AG08396 (cell line): ENCODE data around the gene PHF21B.
"Not testable (repeated sequence)": the region's sequence is repeated elsewhere in the genome, so short reads cannot be mapped to it uniquely, and the experiment has no call there.

Source experiments
- DNase-seq: peaks from one replicate; pipeline ENCODE4 v3.0.0; 2012; ENCODE audit warnings: low spot score, mixed read lengths

The PHF21B gene

DNA sequence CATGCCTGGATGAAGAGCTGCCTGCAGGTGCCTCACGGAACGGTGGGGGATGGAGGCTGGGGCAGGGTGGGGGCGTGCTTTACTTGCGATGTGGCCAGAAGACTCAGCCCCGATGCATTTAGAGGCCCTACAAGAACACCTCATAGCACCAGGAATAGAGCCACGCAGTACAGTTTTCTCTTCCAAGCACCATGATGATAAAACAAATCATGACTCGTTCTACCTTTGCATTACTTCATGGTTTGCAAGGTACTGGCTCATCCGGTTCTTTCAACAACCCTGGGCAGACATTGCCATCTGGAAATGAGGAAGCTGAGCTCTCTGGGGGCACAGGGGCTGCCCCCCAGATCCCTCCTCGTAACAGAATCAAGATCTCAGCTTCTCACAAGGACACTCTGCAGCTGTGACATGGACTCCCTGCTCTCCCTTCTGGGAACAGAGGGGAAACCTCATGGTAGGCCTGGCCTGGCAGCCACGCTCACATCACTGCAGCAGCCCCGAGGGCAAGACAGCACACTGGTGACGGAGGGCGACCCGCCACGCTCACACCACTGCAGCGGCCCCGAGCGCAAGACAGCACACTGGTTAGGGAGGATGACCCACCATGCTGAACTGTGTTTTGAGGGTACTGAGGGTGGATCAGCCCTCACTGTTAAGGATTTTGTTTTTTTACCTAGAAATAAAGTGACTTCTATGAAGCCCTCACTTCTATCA, 46.9 kb downstream of the PHF21B start:
- DNase-seq = no peak

DNA sequence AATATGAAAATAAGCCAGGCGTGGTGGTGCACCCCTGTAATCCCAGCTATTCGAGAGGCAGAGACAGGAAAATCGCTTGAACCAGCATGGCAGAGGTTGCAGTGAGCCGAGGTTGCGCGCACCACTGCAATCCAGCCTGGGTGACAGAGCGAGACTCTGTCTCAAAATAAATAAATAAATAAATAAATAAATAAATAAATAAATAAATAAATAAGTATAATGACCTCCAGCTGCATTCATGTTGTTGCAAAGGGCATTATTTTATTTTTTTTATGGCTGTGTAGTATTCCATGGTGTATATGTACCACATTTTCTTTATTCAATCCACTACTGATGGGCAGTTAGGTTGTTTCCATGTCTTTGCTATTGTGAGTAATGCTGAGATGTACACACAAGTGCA, 48.1 kb downstream of the PHF21B start:
- DNase-seq = not testable (repeated sequence)

DNA sequence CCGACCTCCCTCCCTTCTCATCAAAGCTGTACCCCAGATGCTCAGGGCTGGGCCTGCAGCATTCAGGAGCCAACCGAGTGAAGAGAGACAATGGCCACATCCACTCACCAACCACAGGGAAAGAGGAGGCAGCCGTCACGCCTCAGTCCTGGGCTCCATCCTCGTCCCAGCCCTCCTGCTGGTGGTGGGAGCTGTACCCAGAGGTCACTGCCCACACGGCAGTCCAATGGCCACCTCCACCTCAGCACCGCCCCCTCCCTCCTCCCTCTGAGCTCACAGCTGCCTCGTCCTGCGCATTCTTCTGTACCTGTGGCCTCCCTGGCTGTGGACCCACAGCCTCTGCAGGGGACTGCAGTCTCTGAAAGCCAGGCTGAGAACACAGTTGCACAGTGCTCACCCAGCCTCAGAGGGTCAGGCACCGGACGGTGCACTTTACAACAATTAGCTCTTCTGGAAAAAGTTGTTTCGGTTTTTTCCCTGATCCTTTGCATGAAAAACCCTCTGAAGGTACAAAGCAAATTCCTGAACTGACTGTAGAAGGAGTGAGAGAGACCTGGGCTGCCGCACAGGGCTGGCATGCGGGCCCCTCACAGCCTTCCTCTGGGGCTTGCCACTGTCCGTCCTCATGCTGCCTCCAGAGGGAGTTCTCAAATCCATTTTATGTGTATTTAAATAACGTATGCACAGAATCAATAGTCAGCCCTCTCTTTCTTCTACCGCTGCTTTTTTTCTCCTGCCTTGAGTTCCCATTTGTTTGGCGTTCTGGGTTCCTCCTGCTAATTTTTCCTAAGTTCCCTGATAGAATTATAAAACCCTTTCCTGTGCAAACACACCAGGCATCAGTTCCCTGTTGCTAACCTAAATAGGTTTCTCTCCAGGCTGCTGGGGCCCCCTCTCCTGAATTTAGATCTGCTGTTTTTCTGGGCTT, 52.7 kb downstream of the PHF21B start:
- DNase-seq = no peak

DNA sequence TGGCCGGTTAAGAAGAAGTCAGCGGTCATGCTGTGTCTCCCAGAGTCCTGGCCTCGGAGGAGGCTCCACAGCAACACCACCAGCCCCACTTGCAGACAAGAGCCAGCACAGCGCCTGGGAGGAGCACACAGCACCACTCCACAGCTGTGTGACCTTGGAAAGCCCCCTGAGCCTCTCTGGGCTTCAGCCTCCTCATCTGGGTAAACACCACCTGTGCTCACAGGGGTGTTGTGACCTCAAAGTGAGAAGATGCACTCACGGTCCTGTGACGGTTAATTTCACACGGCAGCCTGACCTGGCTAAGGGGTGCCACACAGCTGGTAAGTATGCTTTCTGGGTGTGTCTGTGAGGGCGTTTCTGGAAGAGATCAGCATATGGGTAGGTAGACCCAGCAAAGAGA, 54.7 kb downstream of the PHF21B start:
- no peak for DNase-seq

DNA sequence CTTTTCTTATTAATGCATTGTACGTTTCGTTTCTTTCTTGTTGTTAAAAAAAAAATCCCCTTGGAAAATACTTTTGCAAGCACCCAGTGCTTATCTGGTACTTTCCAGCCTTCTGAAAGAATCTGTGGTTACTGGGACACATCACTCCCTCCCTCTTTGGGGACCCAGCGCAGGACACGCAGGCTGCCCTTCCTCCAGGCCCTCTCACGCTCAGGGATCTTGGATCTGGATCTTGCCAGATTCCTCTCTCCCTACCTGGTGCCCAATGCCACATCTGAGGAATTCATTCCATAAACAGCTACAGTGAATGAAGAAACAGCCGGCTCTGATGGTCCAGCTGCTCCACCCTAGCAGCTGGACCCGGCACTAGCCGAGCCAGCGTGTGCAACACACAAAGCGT, 55.7 kb downstream of the PHF21B start:
- no peak for DNase-seq

DNA sequence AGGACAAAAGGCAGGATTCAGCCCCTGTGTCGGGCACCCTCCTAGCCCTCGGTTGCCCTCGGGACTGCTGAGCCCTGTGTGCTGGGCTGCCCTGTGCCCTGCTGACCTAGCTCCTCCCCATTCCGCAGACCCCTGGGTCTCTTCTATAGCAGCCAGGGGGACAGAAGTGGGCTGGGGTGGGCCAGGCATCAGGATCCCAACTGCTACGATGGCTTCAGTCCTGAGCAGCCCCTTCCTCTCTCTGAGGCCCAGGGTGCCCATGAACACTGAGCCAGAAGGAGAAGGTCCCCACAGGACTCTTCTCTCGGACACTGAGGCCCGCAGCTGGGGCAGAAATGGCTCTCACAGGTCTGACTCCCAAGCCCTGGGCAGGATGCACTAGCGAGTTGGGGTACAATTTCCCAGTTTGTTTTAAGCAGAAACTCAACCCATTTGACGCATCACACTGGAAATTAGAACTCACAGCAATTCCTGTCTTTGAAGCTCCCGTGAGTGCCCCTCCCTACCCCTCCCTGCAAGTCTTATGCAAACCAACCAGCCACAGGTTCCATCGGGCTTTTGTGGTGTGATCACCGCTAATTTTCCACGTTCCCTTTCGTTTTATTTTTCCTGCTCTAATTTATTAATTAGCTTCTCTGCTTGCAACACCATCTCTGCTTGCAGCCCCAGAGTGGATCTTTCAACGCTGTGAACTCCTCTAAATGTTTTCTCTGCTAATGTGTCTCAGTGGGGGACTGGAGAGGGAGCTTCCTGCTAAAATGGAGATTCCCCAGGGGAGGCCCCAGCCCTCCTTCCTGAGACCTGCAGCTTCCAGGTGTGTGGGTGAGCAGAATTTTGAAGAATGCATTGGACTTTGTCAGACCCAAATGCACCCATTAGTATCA, 56.7 kb downstream of the PHF21B start:
- DNase-seq = no peak

DNA sequence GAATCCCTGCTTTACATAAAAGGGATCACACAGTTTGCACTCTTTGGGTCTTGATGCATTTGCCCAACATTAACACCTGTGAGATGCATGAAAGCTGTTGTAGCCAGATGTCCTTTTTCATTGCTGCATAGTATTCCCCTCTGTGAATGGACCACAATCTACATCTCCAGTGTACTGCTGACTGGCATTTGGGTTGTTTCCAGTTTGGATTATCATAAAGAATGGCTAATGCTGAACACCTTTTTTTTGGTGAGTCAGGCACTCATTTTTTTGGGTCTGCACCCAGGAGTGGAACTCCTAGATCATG, 58.3 kb downstream of the PHF21B start:
- no peak for DNase-seq

DNA sequence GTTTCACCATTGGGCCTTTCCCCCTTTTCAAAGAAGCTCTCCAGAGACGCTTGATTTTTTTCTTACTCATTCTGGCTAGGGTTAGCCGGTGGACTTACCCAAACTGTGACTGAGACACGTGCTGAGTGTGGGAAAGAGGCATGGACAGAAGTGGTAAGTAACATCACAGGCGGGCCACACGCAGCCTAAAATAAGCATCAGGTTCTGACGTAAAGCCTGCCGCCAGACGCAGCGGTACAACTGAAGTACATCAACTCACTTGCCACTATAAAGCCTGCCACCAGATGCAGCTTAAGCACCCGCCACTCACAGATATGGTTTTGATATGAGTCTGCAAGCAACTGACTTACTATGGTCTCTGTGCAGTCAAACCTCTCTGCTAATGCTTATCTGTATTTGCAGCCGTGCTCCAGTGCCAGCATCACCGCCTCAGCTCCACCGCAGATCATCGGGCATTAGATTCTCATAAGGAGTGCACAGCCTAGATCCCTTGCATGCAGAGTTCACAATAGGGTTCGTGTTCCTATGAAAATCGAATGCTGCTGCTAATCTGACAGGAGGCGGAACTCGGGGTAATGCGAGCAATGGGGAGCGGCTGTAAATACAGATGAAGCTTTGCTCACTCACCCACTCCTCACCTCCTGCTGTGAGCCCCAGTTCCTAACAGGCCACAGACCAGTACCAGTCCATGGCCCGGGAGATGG, 58.8 kb downstream of the PHF21B start:
- no peak for DNase-seq

DNA sequence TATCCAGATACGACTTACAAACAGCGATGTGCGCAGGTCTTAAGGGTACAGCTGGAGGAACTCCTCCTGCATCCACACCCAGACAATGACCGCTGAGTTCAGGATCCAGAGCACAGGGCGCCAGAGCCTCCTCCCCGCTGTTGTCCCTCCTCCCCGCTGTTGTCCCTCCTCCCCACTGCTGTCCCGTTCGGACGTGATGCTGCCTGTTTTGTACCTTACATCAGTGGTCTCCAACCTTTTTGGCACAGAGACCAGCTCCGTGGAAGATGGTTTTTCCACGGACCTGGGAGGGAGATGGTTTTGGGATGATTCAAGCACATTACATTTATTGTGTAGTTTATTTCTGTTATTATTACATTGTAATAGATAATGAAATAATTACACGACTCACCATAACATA, 62.0 kb downstream of the PHF21B start:
- no peak for DNase-seq

DNA sequence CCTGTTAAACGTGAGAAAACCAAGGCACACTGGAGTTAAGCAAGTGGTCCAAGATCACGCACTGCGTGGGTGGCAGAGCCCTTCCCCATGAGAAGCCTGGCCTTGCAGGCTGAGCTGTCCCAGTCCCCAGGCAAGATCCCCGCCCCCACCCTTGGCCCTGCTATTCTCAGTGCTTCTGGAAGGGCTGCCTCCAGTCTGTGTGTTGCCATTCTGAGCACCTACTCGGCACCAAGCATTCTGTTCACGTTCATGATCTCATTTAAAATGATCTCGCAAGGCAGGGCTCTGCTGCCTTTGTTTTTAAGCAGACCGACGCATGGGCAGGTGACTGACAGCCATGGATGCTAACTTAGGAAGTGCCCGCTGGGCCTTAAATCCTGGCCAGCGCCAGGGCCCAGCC, 62.8 kb downstream of the PHF21B start:
- no peak for DNase-seq

DNA sequence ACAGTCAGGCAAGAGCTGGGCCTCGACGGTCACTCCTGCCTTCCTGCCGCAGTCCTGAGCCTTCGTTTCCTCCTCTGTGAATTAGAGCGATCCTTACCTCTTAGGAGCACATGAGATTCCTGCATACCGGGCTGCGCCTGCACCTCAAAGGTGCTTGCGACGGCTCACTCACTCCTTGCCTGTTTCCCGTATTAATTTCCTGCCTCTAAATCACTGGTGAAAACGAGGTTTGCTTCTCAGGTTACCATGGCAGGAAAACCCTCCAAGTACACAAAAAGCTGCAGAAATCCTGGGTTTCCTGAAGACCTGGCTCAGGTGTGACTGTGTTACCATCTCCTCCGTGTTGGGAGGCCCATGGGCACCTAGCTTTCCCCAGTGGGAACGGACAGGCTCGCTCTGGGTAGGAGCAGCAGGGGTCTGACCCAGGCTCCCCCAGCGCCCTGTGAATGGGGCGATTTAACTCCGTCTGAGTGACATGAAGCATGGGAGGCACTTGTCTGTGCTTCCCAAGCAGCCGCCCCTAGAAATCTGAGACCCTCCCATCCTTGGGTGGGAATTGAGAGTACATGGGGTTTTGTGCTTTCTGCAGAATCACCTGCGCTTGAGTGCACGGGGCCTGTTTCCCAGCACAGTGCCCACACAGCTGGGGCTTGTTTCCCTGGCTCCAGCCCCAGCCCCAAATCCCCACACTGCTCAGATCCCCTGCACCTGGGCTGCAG, 64.8 kb downstream of the PHF21B start:
- DNase-seq = no peak

DNA sequence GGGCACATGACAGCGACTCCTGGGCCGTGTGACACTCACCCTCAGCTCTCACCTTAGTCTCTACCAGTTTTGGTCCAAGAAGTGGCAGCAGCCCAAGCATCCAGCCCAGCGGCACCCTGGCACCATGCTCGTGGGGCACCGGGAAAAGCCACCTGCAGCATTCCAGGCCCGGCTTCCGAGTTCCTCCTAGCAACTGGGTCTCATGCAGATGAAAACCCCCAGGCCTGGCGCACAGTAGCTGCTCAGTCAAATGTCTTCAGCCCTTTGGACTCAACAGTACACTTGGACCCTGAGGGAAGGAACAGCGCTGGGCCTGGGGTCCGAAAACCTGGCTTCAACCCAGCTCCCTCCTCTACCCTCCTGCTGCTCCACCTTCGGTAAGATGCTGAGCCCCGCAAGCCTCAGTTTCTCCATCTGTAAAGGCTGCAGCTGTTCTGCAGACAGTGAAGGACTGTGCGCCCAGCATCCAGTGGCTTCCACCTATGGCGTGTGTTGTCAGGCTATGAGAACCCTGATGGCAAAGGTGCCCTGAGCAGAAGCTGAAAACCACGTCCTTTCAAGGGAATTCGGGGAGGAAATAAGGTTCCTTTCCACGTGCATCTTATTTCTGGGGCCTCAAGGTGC, 66.0 kb downstream of the PHF21B start:
- DNase-seq = no peak

DNA sequence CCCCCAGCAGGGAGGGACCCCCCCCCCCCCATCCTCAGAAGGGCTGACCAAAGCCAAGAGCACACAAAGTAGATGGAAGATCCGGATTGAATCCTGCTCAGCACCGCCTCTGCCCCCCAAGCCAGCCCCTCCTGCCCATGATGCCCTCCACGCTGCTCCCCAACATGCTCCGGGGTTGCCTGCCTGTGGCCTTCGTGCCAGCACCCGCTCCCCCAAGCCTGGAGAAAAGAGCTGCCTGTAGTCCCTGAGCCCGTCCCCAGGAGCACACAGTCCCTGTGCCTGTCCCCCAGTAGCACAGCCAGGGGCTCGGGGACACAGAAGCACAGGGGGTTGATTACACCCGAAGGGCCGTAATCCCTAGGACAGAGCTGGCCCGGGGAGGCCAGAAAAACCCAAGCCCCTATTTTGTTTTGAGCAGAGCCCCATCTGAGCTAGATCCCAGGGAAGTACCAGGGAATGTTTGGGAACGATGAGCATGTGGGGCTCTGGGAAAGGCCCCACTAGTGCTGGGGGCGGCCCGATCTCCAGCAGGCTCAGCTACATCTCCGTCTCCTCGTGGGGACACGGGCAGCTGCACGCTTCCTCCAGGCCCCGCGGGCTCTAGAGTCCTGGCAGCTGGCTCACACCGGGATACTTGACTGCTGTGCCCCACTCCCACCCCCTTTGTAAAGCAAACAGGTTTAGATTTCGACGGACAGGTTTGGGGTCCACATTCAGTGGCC, 66.7 kb downstream of the PHF21B start:
- DNase-seq = no peak

DNA sequence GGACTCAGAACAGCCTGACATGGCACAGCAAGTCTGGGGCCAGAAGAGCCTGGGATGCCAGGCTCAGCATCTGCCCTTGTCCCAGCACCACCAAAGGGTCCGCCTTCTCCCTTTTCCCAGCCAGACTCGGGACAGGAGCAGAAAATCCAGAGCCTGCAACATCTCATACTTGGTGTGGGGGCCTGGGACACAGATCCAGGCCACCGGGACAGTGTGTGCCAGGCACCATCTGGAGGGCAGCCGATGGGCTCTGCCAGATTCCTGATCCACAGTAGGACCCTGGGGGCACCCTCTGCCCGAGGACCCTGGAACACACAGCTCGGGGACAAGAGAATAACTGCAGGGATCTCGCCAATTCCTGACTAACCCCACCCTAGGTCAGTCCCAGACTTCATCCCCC, 67.7 kb downstream of the PHF21B start:
- DNase-seq = no peak

DNA sequence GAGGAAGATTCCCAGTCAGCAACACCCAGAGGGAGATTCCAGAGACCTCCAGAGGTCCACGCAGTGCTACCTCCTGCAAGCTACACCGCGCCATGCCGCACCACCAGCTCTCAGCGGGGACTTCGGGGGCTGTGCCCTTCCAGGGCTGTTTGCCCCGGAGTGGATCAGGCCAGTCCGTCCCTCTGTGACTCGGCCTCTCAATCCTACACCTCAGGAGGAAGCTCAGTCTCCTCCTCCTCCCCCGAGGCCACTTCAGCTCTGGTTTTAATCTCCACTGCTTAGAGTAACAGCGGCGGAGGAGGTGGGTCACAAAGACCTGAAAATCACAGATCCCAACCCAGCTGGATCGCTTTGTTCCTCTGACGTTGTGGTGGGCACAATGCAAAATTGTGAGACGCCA, 68.6 kb downstream of the PHF21B start:
- no peak for DNase-seq

DNA sequence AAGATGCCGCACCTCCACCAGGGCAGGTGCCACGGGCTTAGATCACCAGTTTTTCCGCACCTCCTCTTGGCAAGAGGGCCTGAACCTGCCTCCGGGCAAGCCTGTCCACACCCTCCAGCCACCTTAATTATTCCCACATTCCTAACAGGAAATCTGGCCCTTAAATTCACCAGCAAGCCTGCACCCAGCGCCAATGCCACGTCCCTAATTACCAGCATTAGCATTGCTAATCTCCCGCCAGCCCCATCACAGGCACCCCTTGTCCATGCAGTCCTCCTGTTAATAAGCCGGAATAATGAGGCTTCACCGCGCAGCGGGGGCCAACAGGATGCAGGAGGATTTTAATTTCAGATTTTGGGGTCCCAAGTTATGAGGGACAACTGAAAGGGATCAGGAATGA, 69.7 kb downstream of the PHF21B start:
- no peak for DNase-seq

DNA sequence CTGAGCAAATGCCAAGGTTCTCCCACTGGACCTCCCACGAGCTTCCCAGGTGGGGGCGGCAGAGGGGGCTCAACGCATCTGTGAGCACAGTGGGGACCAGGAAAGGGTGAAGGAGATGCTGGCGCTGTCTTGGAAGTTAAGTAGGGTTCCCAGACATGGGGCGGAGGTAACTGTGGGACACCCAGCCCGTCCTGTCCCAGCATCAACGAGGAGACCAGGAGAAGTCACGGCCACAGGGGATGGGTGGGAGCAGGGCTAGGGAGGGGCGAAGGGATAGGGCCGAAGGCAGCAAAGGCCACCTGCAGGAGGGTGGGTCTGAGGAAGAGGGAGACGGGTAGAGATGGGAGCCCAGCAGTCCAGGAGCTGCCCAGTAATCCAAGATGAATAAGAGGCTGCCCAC, 70.4 kb downstream of the PHF21B start:
- DNase-seq = no peak

DNA sequence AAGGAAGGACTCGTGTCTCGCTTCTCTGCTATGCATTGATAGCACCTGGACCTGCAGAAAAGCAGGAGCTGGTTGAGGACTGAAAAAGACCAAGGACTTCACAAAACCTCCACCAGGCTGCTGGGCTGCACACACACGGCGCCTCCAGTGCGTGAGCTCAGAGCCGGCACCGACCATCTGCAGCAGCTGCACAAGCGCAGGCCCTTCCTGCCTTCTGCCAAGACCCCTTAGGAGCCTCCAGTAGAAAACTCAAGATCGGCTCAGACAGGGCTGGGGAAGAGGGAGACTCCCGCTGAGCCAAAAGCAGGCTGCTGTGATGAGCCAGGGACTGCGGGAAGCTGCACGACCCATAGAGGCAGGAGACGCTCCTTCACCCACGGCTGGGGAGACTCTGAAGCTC, 70.9 kb downstream of the PHF21B start:
- DNase-seq = no peak

DNA sequence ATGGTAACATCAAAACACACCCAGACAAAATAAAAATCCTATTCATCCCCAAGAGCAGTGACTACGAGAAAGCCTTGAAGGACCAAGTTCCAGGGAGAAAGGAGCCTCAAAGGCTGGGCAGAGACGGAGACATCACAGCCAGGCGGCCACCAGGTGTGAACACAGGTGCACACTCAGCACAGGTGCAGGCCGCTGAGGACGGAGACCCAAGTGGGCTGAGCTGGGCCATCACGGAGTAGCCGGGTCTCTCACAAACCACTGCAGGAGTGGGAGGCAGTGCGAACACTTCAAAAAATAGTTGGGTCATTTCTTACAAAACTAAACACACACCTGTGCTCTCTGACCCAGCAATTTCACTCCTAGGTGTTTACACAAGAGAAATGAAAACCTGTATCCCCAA, 72.6 kb downstream of the PHF21B start:
- DNase-seq = no peak

DNA sequence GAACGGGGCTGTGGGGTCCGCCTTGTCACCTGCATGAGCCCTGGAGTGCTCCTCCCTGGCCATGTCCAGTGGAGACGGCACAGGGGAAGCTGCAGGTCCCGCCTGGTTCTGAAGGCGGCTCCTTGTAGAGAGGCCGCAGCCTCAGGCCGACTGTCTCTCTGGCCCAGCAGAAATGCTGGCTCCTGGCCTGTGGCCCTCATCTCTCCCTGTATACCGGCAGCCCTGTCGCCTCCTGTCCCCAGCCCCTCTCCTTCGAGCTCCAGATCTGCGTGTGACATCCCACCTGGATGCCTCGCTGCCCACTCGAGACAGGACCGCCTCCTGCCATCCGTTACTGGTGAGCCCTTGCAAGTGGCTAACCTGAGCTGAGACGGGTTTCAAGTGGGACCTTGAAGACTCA, 73.6 kb downstream of the PHF21B start:
- DNase-seq = no peak
